ENCODE data around the gene FIP1L1.
"Not testable (repeated sequence)": the region's sequence is repeated elsewhere in the genome, so short reads cannot be mapped to it uniquely, and the experiment has no call there.

The FIP1L1 gene

DNA sequence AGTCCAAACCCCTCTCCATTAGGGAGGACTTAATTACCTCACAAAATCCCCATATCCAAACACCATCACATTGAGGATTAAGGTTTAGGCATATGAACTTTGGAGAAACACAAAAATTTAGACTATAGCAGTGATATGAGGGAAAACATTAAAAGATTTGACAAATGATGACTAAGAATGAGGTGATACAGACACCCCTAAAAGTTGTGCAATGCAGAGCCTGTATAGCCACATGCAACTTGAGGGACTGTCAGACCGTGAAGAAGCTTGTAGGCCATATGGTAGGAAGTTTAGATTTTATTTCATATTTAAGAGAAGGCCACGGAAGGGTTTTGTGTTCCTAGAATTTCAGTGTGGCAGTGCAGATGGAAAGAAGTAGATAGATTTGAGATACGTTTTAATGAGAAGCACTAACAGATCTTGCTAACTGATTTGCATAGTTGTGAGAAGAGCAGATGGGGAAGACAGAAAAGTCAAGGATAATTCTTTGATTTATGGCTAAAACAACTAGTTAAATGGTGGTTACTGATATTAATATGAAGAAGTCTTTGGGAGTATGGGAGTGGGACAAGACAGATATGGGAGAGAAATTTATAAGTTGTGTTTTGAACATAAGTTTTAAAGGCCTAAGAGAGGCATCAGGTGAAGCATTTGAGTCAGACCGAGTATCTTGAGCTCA is 5.5 kb upstream of the FIP1L1 start:
- no peak for DNase-seq
- in situ Hi-C loops (cut with HindIII; ENCODE audit: low pct_ligation_motif_present, low pct_unique_long_range_greater_than_20kb, low sequenced_read_pairs), result no loop called here

DNA sequence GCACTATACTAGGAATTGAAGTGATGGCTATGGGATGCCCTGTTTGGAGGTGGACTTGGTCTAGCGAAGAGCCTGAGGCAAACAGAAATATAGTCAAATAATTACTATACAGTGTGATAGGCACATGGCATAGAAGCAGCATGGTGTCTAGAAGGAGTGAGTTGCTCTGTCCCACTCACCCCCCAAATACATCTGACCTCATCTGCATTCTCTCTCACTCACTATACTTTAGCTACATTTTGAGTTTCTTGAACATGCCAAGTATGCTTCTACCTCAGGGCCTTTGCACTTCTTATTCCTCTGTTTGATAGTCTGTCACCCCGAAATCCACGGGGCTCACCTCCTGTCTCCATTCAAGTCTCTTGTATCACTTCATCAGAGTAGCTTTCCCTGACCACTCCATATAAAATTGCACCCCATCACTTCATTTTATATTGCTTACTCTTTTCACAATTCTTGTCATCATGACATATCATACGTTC is 2.6 kb upstream of the FIP1L1 start:
- in situ Hi-C loops (cut with HindIII; ENCODE audit: low pct_ligation_motif_present, low pct_unique_long_range_greater_than_20kb, low sequenced_read_pairs), result no loop called here
- DNase-seq, result no peak

DNA sequence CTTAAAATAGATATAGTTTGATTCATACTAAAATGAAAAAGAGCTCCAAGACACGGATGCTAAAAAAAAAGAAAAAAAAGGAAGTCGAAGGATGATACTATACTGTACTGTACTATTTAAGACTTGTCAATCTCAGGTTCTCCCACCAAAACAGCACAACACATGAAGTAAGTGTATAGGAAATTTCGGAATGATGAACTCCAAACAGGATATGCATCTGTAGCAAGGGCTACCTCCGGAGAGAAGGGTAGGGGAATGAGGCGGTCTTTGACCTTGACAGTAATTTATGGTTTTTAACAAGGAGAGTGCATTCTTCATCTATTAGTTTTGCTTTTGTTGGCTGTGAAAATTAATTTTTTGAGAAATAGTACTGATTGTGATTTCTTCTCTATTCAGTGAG is 541 bp upstream of the FIP1L1 start:
- in situ Hi-C loops (cut with HindIII; ENCODE audit: low pct_ligation_motif_present, low pct_unique_long_range_greater_than_20kb, low sequenced_read_pairs), result no loop called here

DNA sequence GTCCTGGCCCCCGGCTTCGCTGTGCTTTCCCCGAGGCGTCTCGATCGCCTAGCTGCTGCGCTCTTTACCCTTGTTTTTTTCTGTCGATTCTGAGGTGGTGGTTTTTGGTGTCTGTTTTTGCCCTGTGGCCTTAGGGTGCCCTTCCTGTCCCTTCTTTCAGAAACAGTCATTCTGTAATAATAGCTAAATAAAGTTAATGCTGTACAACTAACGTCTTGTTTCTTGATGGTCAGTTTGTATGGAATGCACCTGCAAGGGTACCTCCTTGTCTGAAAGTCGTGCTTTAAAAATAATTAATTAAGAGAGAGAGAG is 686 bp downstream of the FIP1L1 start:
- no peak for DNase-seq
- in situ Hi-C loops (cut with HindIII; ENCODE audit: low pct_ligation_motif_present, low pct_unique_long_range_greater_than_20kb, low sequenced_read_pairs), result no loop called here

More for the DNA sequence above, 541 bp upstream of the FIP1L1 start:
- no peak for DNase-seq

DNA sequence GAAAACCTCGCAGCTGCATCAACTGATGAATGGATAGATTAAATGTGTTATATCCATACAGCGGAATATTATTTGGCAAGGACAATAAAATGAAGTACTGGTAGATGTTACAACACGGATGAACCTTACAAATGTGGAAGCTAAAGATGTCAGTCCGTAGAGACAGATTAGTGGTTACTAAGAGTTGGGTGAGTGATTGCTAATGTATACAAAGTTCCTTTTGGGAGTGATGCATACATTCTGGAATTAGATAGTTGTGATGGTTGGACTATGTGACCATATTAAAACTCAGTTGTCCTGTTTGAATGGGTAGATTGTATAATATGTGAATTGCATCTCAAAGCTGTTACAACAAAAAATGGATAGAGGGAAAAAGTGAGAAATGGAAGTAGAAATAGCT is 2.8 kb downstream of the FIP1L1 start:
- DNase-seq, result no peak
- in situ Hi-C loops (cut with HindIII; ENCODE audit: low pct_ligation_motif_present, low pct_unique_long_range_greater_than_20kb, low sequenced_read_pairs), result no loop called here

DNA sequence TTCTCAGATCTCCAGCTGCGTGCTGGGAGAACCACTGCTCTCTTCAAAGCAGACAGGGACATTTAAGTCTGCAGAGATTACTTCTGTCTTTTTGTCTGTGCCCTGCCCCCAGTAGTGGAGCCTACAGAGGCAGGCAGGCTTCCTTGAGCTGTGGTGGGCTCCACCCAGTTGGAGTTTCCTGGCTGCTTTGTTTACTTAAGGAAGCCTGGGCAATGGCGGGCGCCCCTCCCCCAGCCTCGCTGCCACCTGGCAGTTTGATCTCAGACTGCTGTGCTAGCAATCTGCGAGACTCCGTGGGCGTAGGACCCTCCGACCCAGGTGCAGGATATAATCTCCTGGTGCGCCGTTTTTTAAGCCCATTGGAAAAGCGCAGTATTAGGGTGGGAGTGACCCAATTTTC is 32.0 kb downstream of the FIP1L1 start:
- in situ Hi-C loops (cut with HindIII; ENCODE audit: low pct_ligation_motif_present, low pct_unique_long_range_greater_than_20kb, low sequenced_read_pairs); DNase-seq: not testable (repeated sequence)

DNA sequence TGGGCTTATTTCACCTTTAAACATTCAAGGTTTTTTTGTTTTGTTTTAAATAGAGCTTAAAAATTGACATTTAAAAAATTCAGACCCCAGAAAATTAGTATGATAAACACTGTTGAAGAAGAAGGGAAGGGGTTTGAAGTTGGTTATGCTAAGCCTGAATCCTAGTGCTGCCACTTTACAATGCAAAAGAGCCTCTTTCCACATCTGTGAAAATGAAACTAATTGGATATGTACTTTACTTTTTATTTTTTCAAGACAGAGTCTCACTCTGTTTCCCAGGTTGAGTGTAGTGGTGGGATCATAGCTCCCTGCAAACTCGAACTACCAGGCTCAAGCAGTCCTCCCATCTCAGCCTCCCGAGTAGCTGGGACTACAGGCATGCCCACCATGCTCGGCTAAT is 41.8 kb downstream of the FIP1L1 start:
- DNase-seq, result no peak
- in situ Hi-C loops (cut with HindIII; ENCODE audit: low pct_ligation_motif_present, low pct_unique_long_range_greater_than_20kb, low sequenced_read_pairs), result no loop called here

DNA sequence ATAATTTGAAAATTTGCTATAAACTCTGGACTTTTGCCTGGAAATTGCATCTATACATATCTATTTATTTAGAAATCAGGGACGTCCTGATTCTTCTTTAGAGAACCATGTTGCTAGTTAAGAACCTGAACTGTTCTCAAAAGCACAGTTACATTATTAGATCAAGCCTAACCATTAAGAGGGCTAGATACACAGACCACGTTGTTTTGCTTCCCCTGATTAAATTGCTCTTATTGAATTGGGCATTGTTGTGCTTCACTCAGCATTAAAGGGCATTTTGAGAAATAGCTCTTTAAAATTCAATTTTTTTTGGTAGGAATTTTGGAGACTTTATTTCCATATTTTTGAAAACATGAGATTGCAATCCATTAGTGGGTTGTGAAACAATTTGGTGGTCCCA is 44.4 kb downstream of the FIP1L1 start:
- no peak for DNase-seq
- in situ Hi-C loops (cut with HindIII; ENCODE audit: low pct_ligation_motif_present, low pct_unique_long_range_greater_than_20kb, low sequenced_read_pairs), result no loop called here

DNA sequence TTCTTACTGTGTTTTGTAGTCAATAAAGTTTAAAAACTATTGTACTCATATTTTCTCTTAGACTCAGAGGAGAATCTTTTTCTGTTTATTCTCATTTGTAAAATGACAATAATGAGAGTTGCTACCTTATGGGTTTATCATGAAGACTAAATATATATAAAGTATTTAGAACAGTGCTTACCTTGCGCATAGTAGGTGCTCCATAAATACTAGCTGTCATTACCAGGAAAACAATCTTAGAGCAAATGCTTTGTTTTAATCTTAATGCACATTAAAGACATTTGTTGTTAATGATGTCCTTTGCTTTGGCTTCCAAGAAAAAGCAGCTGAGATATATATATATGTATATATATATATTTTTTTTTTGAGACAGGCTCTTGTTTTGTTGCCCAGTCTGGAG is 44.9 kb downstream of the FIP1L1 start:
- in situ Hi-C loops (cut with HindIII; ENCODE audit: low pct_ligation_motif_present, low pct_unique_long_range_greater_than_20kb, low sequenced_read_pairs), result no loop called here
- no peak for DNase-seq

DNA sequence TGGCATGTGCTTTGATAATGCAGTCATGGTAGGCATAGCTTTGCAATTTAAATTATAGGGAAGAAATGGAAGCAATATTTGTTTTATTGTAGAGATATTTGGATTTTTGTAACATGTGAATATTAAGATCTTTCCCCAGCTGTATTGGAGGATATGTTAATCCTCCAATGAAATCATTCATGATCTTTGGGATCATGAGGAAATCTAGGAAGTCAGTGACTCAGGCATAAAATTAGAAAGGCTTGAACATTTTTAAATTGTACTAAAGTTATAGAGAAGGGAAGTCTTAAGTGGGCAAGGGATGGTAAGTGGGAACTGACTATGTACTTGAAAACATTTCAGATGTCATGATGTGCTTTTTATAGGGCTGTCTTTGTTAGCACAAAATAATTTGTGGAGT is 46.8 kb downstream of the FIP1L1 start:
- DNase-seq, result no peak
- in situ Hi-C loops (cut with HindIII; ENCODE audit: low pct_ligation_motif_present, low pct_unique_long_range_greater_than_20kb, low sequenced_read_pairs), result no loop called here

DNA sequence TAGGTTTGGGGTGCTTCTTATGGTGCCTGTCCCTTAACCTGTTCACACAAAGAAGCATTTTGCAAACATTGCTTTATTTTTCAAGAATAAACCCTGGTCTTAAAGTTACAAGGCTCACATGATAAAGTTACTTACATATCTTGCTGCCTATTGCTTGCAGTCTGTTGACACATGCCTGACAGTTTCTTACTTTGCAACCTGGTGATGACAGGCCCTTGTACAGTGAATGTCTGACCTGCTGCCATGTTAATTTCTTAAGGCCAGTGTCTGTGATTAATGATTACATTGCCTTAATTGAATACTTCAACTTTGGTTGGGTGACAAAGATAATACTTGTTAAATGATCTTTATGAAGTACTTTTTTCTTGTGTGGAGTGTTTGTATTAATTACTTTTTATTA is 49.9 kb downstream of the FIP1L1 start:
- in situ Hi-C loops (cut with HindIII; ENCODE audit: low pct_ligation_motif_present, low pct_unique_long_range_greater_than_20kb, low sequenced_read_pairs), result no loop called here

DNA sequence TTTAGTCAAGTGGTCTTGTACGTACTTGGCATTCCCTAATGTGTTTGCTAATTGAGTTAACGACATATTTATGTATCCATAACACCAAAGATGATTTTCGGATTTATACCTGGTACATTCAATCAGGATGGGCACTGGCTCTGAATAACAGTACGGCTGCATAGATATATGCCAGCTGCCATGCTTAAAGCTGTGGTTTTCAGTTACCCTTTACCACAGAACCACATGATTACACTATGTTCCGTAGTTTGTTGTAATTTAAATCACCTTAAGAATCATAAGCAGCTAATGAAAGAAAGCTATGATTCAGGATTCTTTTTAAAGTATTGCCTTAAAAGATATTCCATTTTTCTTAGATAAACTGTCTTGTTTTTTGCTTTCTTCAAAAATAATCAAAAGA is 53.6 kb downstream of the FIP1L1 start:
- in situ Hi-C loops (cut with HindIII; ENCODE audit: low pct_ligation_motif_present, low pct_unique_long_range_greater_than_20kb, low sequenced_read_pairs), result no loop called here

More for the DNA sequence above, 49.9 kb downstream of the FIP1L1 start:
- no peak for DNase-seq

DNA sequence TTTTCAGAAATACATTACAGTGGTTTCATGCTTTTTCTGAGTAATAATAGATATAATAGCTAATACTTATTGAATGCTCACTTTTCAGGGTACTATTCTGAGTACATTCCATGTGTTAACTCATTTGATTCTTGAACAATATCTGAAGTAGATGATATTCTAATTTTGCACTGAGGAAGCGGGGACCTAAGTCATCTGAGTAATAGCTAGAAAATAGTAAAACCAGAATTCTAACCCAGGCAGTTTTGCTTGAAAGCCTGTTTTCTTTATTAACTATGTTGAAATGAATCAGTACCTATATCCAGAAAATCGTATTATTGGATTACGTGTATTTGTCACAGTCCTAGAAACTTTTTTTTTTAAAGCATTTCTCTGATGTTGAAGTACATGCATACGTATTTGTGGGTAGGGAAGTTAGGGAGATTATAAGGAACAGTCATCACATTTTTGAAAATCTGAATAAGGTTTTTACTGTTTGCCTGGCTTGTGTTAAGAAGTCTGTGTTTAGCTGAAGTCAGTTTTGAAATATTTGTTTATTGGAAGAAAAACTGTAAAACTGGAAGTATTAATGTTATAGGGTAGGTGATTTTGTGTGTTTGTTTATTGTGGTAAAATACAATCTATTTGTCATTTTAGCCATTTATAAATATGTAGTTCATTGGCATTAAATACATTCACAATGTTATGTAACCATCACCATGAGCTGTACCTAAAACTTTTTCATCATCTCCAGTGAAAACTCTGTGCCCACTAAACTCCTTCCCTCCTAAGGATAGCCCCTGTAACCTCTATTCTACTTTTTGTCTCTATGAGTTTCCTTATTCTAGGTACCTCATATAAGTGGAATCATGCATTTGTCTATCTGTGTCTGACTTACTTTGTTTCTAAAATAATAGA is 55.3 kb downstream of the FIP1L1 start:
- DNase-seq, result no peak
- in situ Hi-C loops (cut with HindIII; ENCODE audit: low pct_ligation_motif_present, low pct_unique_long_range_greater_than_20kb, low sequenced_read_pairs), result no loop called here

More for the DNA sequence above, 53.6 kb downstream of the FIP1L1 start:
- no peak for DNase-seq

DNA sequence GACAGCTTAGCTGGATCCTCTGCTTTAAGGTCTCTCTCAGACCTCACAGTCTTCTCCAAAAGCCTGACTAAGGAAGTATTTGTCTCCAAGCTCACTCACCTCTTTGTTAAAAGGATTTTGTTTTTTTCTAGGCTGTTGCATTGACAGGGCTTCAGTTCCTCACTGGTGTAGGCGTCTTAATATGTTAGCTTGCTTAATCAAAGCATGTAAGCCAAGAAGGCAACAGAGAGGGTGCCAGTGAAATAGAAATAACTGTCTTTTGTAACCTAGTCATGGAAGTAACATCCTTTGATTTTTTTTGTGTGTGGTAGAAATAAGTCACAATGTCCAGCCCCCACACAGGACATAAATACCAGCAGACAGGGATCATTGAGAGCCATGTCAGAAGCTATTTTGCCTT is 58.8 kb downstream of the FIP1L1 start:
- in situ Hi-C loops (cut with HindIII; ENCODE audit: low pct_ligation_motif_present, low pct_unique_long_range_greater_than_20kb, low sequenced_read_pairs), result no loop called here
- DNase-seq, result no peak

DNA sequence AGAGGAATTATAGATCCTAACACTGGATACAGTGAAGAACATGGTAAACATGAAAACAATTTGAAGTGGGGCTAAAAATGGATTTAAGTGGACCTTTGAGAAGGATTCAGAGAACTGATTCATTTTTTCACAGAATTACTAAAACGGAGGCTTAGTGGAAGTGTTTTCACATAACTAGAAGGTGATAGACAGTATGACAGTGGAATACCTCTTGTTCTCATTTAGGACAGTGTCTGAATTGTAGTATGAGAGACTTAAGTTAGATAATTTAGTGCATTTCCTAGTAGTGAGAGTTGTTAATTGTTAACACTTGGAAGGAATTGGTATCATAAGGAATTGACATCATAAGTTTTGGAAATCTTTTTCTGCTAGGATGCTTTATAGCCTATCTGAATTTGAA is 64.1 kb downstream of the FIP1L1 start:
- DNase-seq, result no peak
- in situ Hi-C loops (cut with HindIII; ENCODE audit: low pct_ligation_motif_present, low pct_unique_long_range_greater_than_20kb, low sequenced_read_pairs), result no loop called here

DNA sequence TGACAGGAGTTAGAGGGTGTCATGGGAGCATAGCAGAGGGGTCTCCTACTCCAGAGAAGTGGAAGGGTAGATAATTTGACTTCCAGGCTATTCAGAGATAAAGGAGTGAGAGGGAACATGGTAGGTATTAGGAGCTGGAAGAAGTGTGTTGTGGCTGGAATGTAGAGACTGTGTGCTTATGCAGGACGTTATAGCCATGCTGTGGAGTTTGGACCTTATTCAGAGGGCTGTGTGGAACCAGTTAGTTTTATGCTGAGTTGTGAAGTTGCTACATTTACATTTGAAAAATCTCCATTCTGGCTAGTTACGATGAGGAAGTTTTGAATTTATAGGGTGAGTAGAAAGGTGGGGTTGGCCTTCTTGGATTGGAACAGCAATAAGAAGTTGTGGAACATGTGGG is 67.5 kb downstream of the FIP1L1 start:
- in situ Hi-C loops (cut with HindIII; ENCODE audit: low pct_ligation_motif_present, low pct_unique_long_range_greater_than_20kb, low sequenced_read_pairs), result no loop called here
- no peak for DNase-seq

DNA sequence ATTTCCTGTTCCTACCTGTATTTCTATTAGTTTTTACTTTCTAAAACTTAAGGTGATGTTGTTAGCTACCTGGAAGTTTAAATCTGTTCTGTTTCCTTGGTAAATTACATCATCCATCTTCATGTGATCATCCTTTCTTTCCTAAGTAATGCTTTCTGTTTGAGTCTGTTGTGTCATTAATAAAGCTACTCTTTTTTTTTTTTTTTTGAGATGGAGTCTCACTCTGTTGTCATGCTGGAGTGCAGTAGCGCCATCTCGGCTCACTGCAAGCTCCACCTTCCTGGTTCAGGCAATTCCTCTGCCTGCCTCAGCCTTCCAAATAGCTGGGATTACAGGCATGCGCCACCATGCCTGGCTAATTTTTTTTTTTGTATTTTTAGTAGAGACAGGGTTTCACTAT is 73.3 kb downstream of the FIP1L1 start:
- in situ Hi-C loops (cut with HindIII; ENCODE audit: low pct_ligation_motif_present, low pct_unique_long_range_greater_than_20kb, low sequenced_read_pairs), result no loop called here
- DNase-seq, result no peak

DNA sequence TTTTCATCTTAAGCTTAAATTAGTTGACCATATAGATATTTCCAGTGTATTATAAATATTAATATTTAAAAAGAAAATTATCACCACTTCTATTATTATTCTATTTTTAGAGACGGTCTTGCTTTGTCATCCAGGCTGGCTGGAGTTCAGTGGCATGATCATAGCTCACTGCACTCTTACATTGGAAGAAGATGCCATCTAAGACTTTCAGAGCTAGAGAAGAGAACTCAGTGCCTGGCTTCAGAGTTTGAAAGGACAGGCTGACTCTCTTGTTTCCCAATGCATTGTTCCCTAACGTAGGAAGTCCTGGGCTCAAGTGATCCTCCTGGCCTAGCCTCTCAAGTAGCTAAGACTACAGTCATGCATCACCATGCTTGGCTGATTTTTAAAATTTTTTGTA is 75.9 kb downstream of the FIP1L1 start:
- DNase-seq, result no peak
- in situ Hi-C loops (cut with HindIII; ENCODE audit: low pct_ligation_motif_present, low pct_unique_long_range_greater_than_20kb, low sequenced_read_pairs), result no loop called here

DNA sequence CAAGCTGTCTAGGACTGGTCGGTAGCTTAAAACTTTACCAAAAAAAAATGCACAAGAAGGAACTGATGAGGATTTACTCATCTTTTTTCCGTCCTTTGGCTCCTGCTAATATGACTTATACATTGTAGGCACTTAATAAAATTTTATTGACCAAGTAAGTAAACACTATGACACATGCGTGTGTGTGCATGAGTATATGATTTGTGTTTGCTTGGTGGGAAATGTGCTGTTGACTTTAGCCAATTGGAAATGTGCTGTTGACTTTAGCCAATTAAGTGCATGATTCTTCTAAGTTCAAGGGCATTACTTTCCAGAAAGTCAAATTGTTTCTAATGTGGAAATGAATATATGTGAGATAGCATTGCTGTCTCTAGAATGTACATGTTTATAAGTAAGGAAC is 78.3 kb downstream of the FIP1L1 start:
- DNase-seq, result no peak
- in situ Hi-C loops (cut with HindIII; ENCODE audit: low pct_ligation_motif_present, low pct_unique_long_range_greater_than_20kb, low sequenced_read_pairs), result no loop called here

DNA sequence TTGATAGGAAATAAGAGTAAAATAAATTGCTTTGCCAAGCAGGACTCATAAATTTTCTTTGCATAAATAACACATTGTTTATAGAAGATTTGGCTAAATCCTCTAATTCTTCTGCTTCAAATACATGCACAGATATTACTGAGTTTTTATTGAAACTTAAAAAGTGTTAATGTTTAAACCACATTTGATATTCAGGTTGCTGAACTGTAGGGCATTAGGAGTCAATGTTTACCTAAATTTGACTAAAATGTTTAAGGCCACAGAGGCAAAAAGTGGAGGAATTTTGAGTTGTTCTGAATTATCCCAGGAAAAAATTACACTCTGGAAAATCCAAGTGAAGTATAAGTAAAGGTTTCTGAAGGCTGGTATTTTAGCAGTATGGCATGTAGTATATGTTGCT is 78.7 kb downstream of the FIP1L1 start:
- no peak for DNase-seq
- in situ Hi-C loops (cut with HindIII; ENCODE audit: low pct_ligation_motif_present, low pct_unique_long_range_greater_than_20kb, low sequenced_read_pairs), result no loop called here
